ENCODE data around the gene TMEM242. TPM values are rescaled to one million over a fixed set of nuclear protein-coding genes. Genes with fewer than 3 reads are reported as not detected.

Gene TMEM242
- total and polyA plus RNA-seq, 2 of the 8 experiments (the other 6 are each of a cell fraction or from before 2014, with no cell fraction given): 2.4 to 9.0 TPM

DNA sequence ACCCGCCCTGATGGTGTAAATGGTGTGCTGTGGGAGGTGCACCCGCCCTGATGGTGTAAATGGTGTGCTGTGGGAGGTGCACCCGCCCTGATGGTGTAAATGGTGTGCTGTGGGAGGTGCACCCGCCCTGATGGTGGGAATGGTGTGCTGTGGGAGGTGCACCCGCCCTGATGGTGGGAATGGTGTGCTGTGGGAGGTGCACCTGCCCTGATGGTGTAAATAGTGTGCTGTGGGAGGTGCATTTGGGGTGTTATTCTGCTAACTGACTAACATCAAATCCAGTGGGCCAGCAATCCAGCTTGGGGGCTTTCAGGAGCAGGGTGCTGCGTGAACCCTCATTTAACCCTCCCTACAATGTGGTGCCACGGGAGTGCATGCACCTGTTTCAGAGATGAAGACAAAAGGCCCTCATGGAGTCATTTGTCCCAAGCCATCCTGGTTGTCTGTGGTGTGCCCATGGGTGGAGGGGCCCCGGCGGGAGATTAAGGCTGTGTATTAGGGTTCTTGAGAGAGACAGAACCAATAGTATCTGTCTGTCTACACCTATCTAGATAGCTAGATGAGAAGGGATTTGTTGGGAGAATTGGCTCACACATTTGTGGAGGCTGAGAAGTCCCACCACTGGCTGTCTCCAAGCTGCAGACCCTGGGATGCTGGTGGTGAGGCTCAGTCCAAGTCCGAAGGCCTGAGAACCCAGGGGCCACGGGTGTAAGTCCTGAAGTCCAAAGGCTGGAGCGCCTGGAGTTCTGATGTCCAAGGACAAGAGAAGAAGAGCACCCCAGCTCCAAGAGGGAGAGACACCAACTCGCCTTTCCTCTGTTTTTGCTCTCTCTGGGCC is 39.2 kb downstream of the TMEM242 start (continued):
- TF ChIP-seq, protein P1, sequence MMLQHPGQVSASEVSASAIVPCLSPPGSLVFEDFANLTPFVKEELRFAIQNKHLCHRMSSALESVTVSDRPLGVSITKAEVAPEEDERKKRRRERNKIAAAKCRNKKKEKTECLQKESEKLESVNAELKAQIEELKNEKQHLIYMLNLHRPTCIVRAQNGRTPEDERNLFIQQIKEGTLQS (IDR thresholded peaks at IDR 0.05; ENCODE audit: insufficient read depth, low read depth, low read length): no peak
- TF ChIP-seq TEAD4 (IDR thresholded peaks at IDR 0.05; ENCODE audit: low read depth, low read length) (no peak), CHD2 (IDR thresholded peaks at IDR 0.05; ENCODE audit: low read length) (no peak), BRCA1 (IDR thresholded peaks at IDR 0.05; ENCODE audit: low read depth, low read length) (no peak), RBBP5 (IDR thresholded peaks at IDR 0.05; ENCODE audit: borderline replicate concordance, low read depth, low read length) (no peak), EP300 (IDR thresholded peaks at IDR 0.05; ENCODE audit: borderline replicate concordance in 1 of 2, low read depth in 2 of 2, low read length in 2 of 2) (no peak), SP4 (IDR thresholded peaks at IDR 0.05; ENCODE audit: low read length) (no peak), CBX5 (IDR thresholded peaks at IDR 0.05; ENCODE audit: low read depth, low read length) (no peak), KDM4A (IDR thresholded peaks at IDR 0.05; ENCODE audit: low read depth, low read length, severe bottlenecking) (no peak), SP2 (IDR thresholded peaks at IDR 0.05; ENCODE audit: low read length) (no peak)

Measured in H1 (cell line).